Esophagus (tissue), 2 donors: ENCODE results near the gene PTPRC. TPM values are rescaled to one million over a fixed set of nuclear protein-coding genes. Genes with fewer than 3 reads are reported as not detected.

Experiments used
- H3K27ac ChIP-seq, 2 donors: one replicate each; pipeline ENCODE4 v1.5.1; 2013; ENCODE audit warnings: low read depth in 2 of 2, mild to moderate bottlenecking in 2 of 2, inconsistent platforms in 1 of 2, low read length in 1 of 2, moderate library complexity in 1 of 2
- H3K27me3 ChIP-seq, 2 donors: one replicate each; pipeline ENCODE4 v1.6.1; 2013; ENCODE audit warnings: low read length in 2 of 2, control low read depth in 1 of 2, mild to moderate bottlenecking in 1 of 2; ENCODE audit not compliant: insufficient read depth in 2 of 2, control insufficient read depth in 1 of 2
- H3K36me3 ChIP-seq, 2 donors: one replicate each; pipeline ENCODE4 v1.6.1; 2013; ENCODE audit warnings: low read length in 1 of 2; ENCODE audit not compliant: control insufficient read depth in 2 of 2, insufficient read depth in 2 of 2
- H3K4me1 ChIP-seq, 2 donors: one replicate each; pipeline ENCODE4 v1.6.1; 2013; ENCODE audit warnings: low read length in 1 of 2; ENCODE audit not compliant: control insufficient read depth in 2 of 2, insufficient read depth in 2 of 2
- H3K4me3 ChIP-seq, 2 donors: one replicate each; pipeline ENCODE4 v1.5.1; 2013; ENCODE audit warnings: low read length in 2 of 2, mild to moderate bottlenecking in 2 of 2, low read depth in 1 of 2, moderate library complexity in 1 of 2
- H3K9me3 ChIP-seq, 2 donors: one replicate each; pipeline ENCODE4 v1.6.1; 2013; ENCODE audit warnings: mild to moderate bottlenecking in 2 of 2, low read depth in 1 of 2, low read length in 1 of 2, moderate library complexity in 1 of 2; ENCODE audit not compliant: control insufficient read depth in 2 of 2, insufficient read depth in 1 of 2
- WGBS, 2 donors: extraction: QIAGEN DNeasy Blood & Tissue Kit; methylation state at CpG; one replicate each; pipeline ENCODE4 v1.1.7; 2013; 5-methylcytosine and 5-hydroxymethylcytosine counted together
- polyA plus RNA-seq, 2 donors: library from polyadenylated mRNA; stranded (reverse); fragments of 200-250 nt; gene quantifications; one replicate each; pipeline ENCODE4 v1.2.3, GENCODE V29; 2013
- donor health status: healthy with polysubstance abuse.
- donor health status: Bipolar disorder and iron deficiency.

The PTPRC gene
- polyA plus RNA-seq, 2 donors, result 1.2 to 3.0 TPM

GRCh38 chr1:198640174-198640573 lies 1.3 kb downstream of the PTPRC start:
- WGBS, 2 donors, result 77 to 87% methylated on average over 2 of the region's 2 CpGs
- H3K27ac ChIP-seq, result no peak overlapping the region
- H3K36me3 ChIP-seq, result no peaks in the 10 kb centered on the region
- no peak overlapping the region for H3K4me3 ChIP-seq
- no peaks in the 10 kb centered on the region for H3K9me3 ChIP-seq
- H3K4me1 ChIP-seq, result no peaks in the 10 kb centered on the region
- H3K27me3 ChIP-seq, result no peaks in the 10 kb centered on the region

GRCh38 chr1:198641501-198641900 lies 2.7 kb downstream of the PTPRC start:
- Histone ChIP-seq H3K9me3 (no peaks in the 10 kb centered on the region), H3K4me1 (no peaks in the 10 kb centered on the region), H3K27me3 (no peaks in the 10 kb centered on the region), H3K4me3 (no peak overlapping the region), H3K27ac (no peak overlapping the region), H3K36me3 (no peaks in the 10 kb centered on the region)
- 53 to 54% methylated on average over 2 of the region's 2 CpGs for WGBS, 2 donors

- Histone ChIP-seq H3K4me3 (no peak overlapping the region), H3K36me3 (no peaks in the 10 kb centered on the region), H3K9me3 (no peaks in the 10 kb centered on the region), H3K27ac (no peak overlapping the region), H3K4me1 (no peaks in the 10 kb centered on the region), H3K27me3 (no peaks in the 10 kb centered on the region)
- WGBS, 2 donors, result 66 to 77% methylated on average over 5 of the region's 5 CpGs
Observed at GRCh38 chr1:198641966-198642668, 3.3 kb downstream of the PTPRC start.

DNA sequence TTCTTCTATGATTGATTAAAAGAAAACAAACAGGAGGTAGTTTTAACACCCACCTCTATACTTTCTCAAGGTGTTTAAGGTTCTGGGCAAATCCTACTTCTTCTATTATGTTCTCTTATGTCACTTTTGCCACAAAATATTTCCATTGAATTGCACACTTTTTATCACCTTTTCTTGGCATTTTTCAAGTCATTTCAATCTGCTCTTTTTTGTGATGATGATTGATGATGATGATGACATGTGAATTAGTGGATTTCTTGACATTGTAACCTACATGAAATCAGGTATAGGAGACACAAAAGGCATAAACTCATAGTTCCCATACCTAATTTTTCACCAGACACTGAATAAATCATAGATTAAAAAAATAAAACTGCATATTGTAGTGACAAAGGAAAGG lies 4.1 kb downstream of the PTPRC start:
- no peak overlapping the region for H3K27ac ChIP-seq
- no peak overlapping the region for H3K4me3 ChIP-seq
- no peaks in the 10 kb centered on the region for H3K9me3 ChIP-seq
- H3K4me1 ChIP-seq, result no peaks in the 10 kb centered on the region
- H3K36me3 ChIP-seq, result no peaks in the 10 kb centered on the region
- no peaks in the 10 kb centered on the region for H3K27me3 ChIP-seq

DNA sequence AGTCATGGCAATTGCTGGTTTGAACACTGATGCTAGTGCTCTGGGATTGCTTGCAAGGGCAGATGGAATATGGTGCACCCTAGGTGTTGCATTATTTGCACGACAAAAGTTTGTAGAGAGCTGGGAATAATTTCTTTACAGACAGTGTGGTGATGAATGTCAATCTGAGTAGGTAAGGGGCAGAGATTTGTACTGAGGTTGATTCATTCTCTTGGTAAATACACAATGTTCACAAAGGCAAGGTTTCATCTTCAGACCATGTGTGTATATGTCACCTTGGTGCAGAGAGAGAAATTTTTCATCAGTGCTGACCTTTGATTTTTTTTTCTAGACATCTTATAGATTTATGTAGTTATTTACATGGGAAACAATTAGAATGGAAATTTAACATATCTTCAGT lies 5.0 kb downstream of the PTPRC start:
- Histone ChIP-seq H3K4me1 (no peaks in the 10 kb centered on the region), H3K27me3 (no peaks in the 10 kb centered on the region), H3K4me3 (no peak overlapping the region), H3K27ac (no peak overlapping the region), H3K9me3 (no peaks in the 10 kb centered on the region), H3K36me3 (no peaks in the 10 kb centered on the region)
- 32 to 50% methylated on average over 1 of the region's 1 CpG for WGBS, 2 donors

DNA sequence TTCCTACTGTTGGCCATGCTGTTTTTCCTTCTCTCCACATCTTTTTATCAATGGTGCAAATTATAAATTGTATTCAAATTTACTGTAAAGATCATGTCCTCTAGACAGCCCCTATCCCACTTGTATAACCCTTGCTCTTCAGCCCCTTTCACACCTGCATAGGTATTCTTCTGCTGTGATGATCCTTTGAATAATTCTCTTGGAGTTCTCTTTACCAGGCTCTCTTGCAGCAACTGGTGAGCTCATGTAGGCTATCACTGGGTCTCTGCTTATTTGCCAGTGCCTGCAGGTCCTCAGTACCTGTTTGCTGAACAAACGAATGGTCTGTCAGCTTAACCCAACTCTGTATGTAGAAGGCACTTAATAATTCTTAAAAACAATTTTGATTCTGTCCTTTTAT lies 8.2 kb downstream of the PTPRC start:
- no peaks in the 10 kb centered on the region for H3K4me1 ChIP-seq
- no peaks in the 10 kb centered on the region for H3K36me3 ChIP-seq
- no peak overlapping the region for H3K4me3 ChIP-seq
- H3K27me3 ChIP-seq, result no peaks in the 10 kb centered on the region
- WGBS, 2 donors, result 50 to 55% methylated on average over 1 of the region's 1 CpG
- no peak overlapping the region for H3K27ac ChIP-seq
- no peaks in the 10 kb centered on the region for H3K9me3 ChIP-seq

- Histone ChIP-seq H3K9me3 (no peaks in the 10 kb centered on the region), H3K27me3 (no peaks in the 10 kb centered on the region), H3K4me3 (no peak overlapping the region)
Observed at GRCh38 chr1:198648592-198648991, 9.8 kb downstream of the PTPRC start.

DNA sequence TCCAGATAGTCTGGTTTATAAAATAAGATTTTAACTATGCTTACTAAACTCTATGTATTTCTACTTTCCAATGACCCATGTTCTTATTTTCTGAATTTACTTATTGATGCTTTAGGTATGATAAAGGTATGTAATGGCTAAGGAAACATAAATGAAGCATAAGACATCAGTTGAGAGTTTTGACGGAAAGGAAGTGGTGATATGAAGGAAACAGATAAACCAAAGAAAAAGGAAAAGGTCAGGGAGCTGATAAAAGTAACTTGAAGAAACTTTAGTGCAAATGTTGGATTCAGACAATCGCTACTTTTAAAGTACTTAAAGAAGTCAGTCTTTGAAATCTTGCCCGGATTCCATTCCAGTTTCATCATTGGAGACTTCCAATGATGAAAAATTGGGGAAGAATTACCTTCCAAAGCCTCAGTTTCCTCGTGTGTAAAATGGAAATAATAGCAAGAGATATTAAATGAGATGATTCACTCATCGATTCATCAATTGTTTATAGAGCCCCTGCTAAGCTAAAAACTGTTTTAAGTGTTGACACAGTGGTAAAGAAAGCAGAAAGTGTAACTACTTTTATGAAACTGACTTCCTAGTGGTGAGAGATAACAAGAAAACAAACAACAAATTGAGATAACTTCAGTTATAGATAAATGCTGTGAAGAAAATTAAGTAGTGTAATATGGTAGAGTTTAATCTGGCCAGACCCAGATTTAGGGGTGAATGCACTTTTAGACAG lies 10.6 kb downstream of the PTPRC start:
- 71 to 72% methylated on average over 5 of the region's 5 CpGs for whole genome bisulfite sequencing, 2 donors
- H3K36me3 ChIP-seq, result no peaks in the 10 kb centered on the region
- H3K9me3 ChIP-seq, result no peaks in the 10 kb centered on the region
- no peak overlapping the region for H3K4me3 ChIP-seq
- H3K27me3 ChIP-seq, result no peaks in the 10 kb centered on the region
- no peak overlapping the region for H3K27ac ChIP-seq
- no peaks in the 10 kb centered on the region for H3K4me1 ChIP-seq

More at GRCh38 chr1:198648592-198648991, 9.8 kb downstream of the PTPRC start:
- no peaks in the 10 kb centered on the region for H3K36me3 ChIP-seq
- no peak overlapping the region for H3K27ac ChIP-seq
- H3K4me1 ChIP-seq, result no peaks in the 10 kb centered on the region

DNA sequence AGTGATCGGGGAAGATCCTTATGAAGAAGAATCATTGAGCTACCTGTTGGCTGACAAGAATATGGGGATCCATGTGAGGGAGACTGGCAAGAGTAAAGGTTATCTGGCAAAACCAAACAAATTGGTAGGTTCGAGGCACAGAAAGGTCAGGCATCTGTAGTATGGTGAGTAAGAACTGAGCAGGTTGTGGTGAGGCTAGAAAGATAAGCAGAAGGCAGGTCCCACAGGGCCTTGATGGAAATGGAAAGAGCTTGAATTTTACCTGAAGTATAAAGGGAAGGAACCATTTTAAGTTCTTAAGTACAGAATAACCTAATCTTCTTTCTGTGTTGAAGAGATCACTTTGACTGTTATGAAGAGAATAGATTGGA lies 11.1 kb downstream of the PTPRC start:
- no peaks in the 10 kb centered on the region for H3K4me1 ChIP-seq
- no peaks in the 10 kb centered on the region for H3K27me3 ChIP-seq
- 75% methylated on average over 2 of the region's 2 CpGs for WGBS, 2 donors
- H3K36me3 ChIP-seq, result no peaks in the 10 kb centered on the region
- no peaks in the 10 kb centered on the region for H3K9me3 ChIP-seq
- H3K27ac ChIP-seq, result no peak overlapping the region
- no peak overlapping the region for H3K4me3 ChIP-seq

- 3 to 21% methylated on average over 1 of the region's 1 CpG for WGBS, 2 donors
Observed at GRCh38 chr1:198650506-198650905, 11.7 kb downstream of the PTPRC start.

More at GRCh38 chr1:198650506-198650905, 11.7 kb downstream of the PTPRC start:
- H3K4me1 ChIP-seq, result no peaks in the 10 kb centered on the region
- no peaks in the 10 kb centered on the region for H3K36me3 ChIP-seq
- H3K9me3 ChIP-seq, result no peaks in the 10 kb centered on the region
- H3K27ac ChIP-seq, result no peak overlapping the region
- H3K27me3 ChIP-seq, result no peaks in the 10 kb centered on the region
- no peak overlapping the region for H3K4me3 ChIP-seq
